Panc1 (cell line): ENCODE data around the gene IFITM2. TPM values are rescaled to one million over a fixed set of nuclear protein-coding genes. Genes with fewer than 3 reads are reported as not detected.

ENCODE experiments used
- ATAC-seq: fragments of 200-7000 bp; cut with Tn5 transposase; 2 replicates; pipeline ENCODE4 v1.9.1; 2020; ENCODE audit warnings: mild to moderate bottlenecking, moderate library complexity
- BruUV-seq: library from RNA; stranded (reverse); fragments of 400-500 nt; replicated peaks from 2 replicates; lab custom pipeline; 2021; lab: Mats Ljungman, UMichigan
- CTCF ChIA-PET: fragments of 300-600 bp; sonication (Branson Sonifier 250); formaldehyde crosslinking; loops from one replicate; lab custom pipeline; 2022; ENCODE audit warnings: antibody characterized with exemption; lab: Charles Lee
- POLR2A ChIA-PET: fragments of 300-600 bp; sonication (Branson Sonifier 250); formaldehyde crosslinking; loops from one replicate; lab custom pipeline; 2022; ENCODE audit warnings: antibody characterized with exemption; lab: Charles Lee
- DNase-seq: peaks from one replicate; pipeline ENCODE4 v3.0.0-alpha.2; 2010; ENCODE audit warnings: low read depth, low spot score
- H3K27ac ChIP-seq: 2 replicates; pipeline ENCODE4 v1.5.1; 2011; ENCODE audit warnings: mild to moderate bottlenecking, low read length, inconsistent platforms
- H3K27me3 ChIP-seq: fragments of 200-500 bp; sonication (Bioruptor generic); 2 replicates; pipeline ENCODE4 v1.6.0; 2014; ENCODE audit warnings: low read length, inconsistent platforms; ENCODE audit not compliant: control insufficient read depth, insufficient read depth
- H3K36me3 ChIP-seq: fragments of 200-500 bp; sonication (Bioruptor generic); 2 replicates; pipeline ENCODE4 v1.5.1; 2014; ENCODE audit warnings: inconsistent platforms, mild to moderate bottlenecking, low read length, moderate library complexity; ENCODE audit not compliant: control insufficient read depth, insufficient read depth
- H3K4me1 ChIP-seq: 2 replicates; pipeline ENCODE4 v1.5.1; 2011; ENCODE audit warnings: inconsistent platforms, mild to moderate bottlenecking, low read length, moderate library complexity; ENCODE audit not compliant: control insufficient read depth, insufficient read depth
- H3K4me3 ChIP-seq, 2 experiments: 2 replicates each; pipeline ENCODE4 v1.5.1; 2011 to 2012; ENCODE audit warnings: low read depth in 2 of 2, low read length in 2 of 2, mild to moderate bottlenecking in 2 of 2, inconsistent platforms in 1 of 2, moderate library complexity in 1 of 2
- H3K9me3 ChIP-seq: fragments of 200-500 bp; sonication (Bioruptor generic); 2 replicates; pipeline ENCODE4 v1.5.1; 2014; ENCODE audit warnings: low read depth, mild to moderate bottlenecking, inconsistent platforms, low read length, moderate library complexity; ENCODE audit not compliant: control insufficient read depth, insufficient read depth
- CTCF ChIP-seq: fragments of 450-650 bp; IDR thresholded peaks from 2 replicates; pipeline ENCODE4 v1.5.1; 2017; ENCODE audit warnings: mild to moderate bottlenecking
- POLR2AphosphoS5 ChIP-seq: IDR thresholded peaks from 2 replicates; pipeline ENCODE4 v1.6.1; 2012; ENCODE audit warnings: mild to moderate bottlenecking, low read depth, low read length, moderate library complexity
- REST ChIP-seq, 2 experiments: IDR thresholded peaks; 2 replicates each; pipeline ENCODE4 v1.6.1; 2011 to 2012; ENCODE audit warnings: low read depth in 2 of 2, control low read depth in 1 of 2, low read length in 1 of 2, mild to moderate bottlenecking in 1 of 2, moderate library complexity in 1 of 2; ENCODE audit not compliant: insufficient read depth in 1 of 2
- SIN3A ChIP-seq: IDR thresholded peaks from 2 replicates; pipeline ENCODE4 v1.6.1; 2012; ENCODE audit warnings: low read depth, mild to moderate bottlenecking, low read length, moderate library complexity, borderline replicate concordance; ENCODE audit not compliant: insufficient read depth
- TCF7L2 ChIP-seq: IDR thresholded peaks from 2 replicates; pipeline ENCODE4 v1.6.1; 2011; ENCODE audit warnings: mild to moderate bottlenecking, low read depth, low read length, inconsistent platforms
- in situ Hi-C: cut with HindIII; loops from 2 replicates; pipeline ENCODE4 v1.10.0; 2016; ENCODE audit warnings: low sequenced_read_pairs, low pct_unique_long_range_greater_than_20kb
- intact Hi-C: fragments of 100-400 bp; cut with micrococcal nuclease; formaldehyde crosslinking; loops from one replicate; pipeline ENCODE4 v1.10.0; 2022; ENCODE audit not compliant: unreplicated experiment
- total RNA-seq: library from RNA; stranded (reverse); gene quantifications from one replicate; pipeline ENCODE4 v1.2.1, GENCODE V29; 2021; ENCODE audit not compliant: unreplicated experiment

IFITM2 gene
- total RNA-seq, 1 experiment from 2014 or later: 183 TPM

GRCh38 chr11:342328-342727, 34.7 kb downstream of the IFITM2 start:
- POLR2A ChIA-PET: interaction anchor here (0.9 to 1.1 kb wide), 2 partner anchors 13 to 18 kb away, joined by 3 to 4 read pairs; no protein-coding TSS in a partner anchor
- Histone ChIP-seq H3K27me3 (no peaks in the 10 kb centered on the region), H3K27ac (no peak overlapping the region), H3K4me3 (no peak overlapping the region), H3K36me3 (no peaks in the 10 kb centered on the region), H3K9me3 (no peaks in the 10 kb centered on the region), H3K4me1 (no peaks in the 10 kb centered on the region)
- TF ChIP-seq SIN3A (no peak), REST (IDR thresholded peaks at IDR 0.05; ENCODE audit: insufficient read depth in 1 of 2, low read depth in 2 of 2, low read length in 1 of 2) (no peak), TCF7L2 (no peak), POLR2AphosphoS5 (no peak)
- intact Hi-C loops (no loop called here), in situ Hi-C loops (no loop called here)
- BruUV-seq: no TSS peak
- DNase-seq (no peak), ATAC-seq (no peak)
- CTCF ChIA-PET: no interaction called here

GRCh38 chr11:344836-345578, 37.4 kb downstream of the IFITM2 start:
- Histone ChIP-seq H3K27me3 (no peaks in the 10 kb centered on the region), H3K9me3 (no peaks in the 10 kb centered on the region), H3K27ac (no peak overlapping the region), H3K4me3 (no peak overlapping the region), H3K4me1 (no peaks in the 10 kb centered on the region), H3K36me3 (no peaks in the 10 kb centered on the region)
- intact Hi-C loops (no loop called here), in situ Hi-C loops (no loop called here)
- POLR2A ChIA-PET: no interaction called here
- CTCF ChIA-PET: no interaction called here
- no peak for DNase-seq
- no TSS peak for BruUV-seq
- TF ChIP-seq TCF7L2 (no peak), CTCF (no peak), SIN3A (no peak), REST (IDR thresholded peaks at IDR 0.05; ENCODE audit: insufficient read depth in 1 of 2, low read depth in 2 of 2, low read length in 1 of 2) (no peak), POLR2AphosphoS5 (no peak)
- no peak for ATAC-seq
